ENCODE results near the gene LRRFIP1. TPM values are rescaled to one million over a fixed set of nuclear protein-coding genes. Genes with fewer than 3 reads are reported as not detected.

LRRFIP1 gene
- total RNA-seq, 2 donors from 2014 or later, result 66.1 to 73.1 TPM

- Histone ChIP-seq H3K27me3 (replicated peaks; ENCODE audit: insufficient read depth) (no peaks in the 10 kb centered on the region), H3K9me3 (no peaks in the 10 kb centered on the region), H3K36me3 (no peaks in the 10 kb centered on the region), H3K4me3 (no peak overlapping the region), H3K27ac (no peak overlapping the region), H3K4me1 (replicated peaks) (no peaks in the 10 kb centered on the region)
- 81% methylated on average over 8 of the region's 8 CpGs for WGBS
- intact Hi-C loops (cut with DNase I), result no loop called here
- TF ChIP-seq POLR2A (IDR thresholded peaks at IDR 0.05) (no peak), POLR2AphosphoS5 (IDR thresholded peaks at IDR 0.05) (no peak)
- TF ChIP-seq, protein P1, sequence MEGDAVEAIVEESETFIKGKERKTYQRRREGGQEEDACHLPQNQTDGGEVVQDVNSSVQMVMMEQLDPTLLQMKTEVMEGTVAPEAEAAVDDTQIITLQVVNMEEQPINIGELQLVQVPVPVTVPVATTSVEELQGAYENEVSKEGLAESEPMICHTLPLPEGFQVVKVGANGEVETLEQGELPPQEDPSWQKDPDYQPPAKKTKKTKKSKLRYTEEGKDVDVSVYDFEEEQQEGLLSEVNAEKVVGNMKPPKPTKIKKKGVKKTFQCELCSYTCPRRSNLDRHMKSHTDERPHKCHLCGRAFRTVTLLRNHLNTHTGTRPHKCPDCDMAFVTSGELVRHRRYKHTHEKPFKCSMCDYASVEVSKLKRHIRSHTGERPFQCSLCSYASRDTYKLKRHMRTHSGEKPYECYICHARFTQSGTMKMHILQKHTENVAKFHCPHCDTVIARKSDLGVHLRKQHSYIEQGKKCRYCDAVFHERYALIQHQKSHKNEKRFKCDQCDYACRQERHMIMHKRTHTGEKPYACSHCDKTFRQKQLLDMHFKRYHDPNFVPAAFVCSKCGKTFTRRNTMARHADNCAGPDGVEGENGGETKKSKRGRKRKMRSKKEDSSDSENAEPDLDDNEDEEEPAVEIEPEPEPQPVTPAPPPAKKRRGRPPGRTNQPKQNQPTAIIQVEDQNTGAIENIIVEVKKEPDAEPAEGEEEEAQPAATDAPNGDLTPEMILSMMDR (IDR thresholded peaks at IDR 0.05), result no peak
- DNase-seq (ENCODE audit: low spot score), result no peak
Measured at GRCh38 chr2:237765875-237766274, 138.5 kb downstream of the LRRFIP1 start.

- DNase-seq (ENCODE audit: low spot score), result no peak
- WGBS, result 42% methylated on average over 2 of the region's 2 CpGs
- no peaks in the 10 kb centered on the region for H3K9me3 ChIP-seq
- H3K4me3 ChIP-seq, result no peak overlapping the region
- H3K27me3 ChIP-seq (replicated peaks; ENCODE audit: insufficient read depth), result no peaks in the 10 kb centered on the region
- intact Hi-C loops (cut with DNase I), result no loop called here
- no peaks in the 10 kb centered on the region for H3K4me1 ChIP-seq (replicated peaks)
- H3K27ac ChIP-seq, result no peak overlapping the region
- TF ChIP-seq POLR2A (IDR thresholded peaks at IDR 0.05) (no peak), POLR2AphosphoS5 (IDR thresholded peaks at IDR 0.05) (no peak)
- TF ChIP-seq, protein P1 (IDR thresholded peaks at IDR 0.05), result no peak
- H3K36me3 ChIP-seq, result no peaks in the 10 kb centered on the region
Measured at GRCh38 chr2:237766340-237766739, 139.0 kb downstream of the LRRFIP1 start.

- TF ChIP-seq, protein P1 (IDR thresholded peaks at IDR 0.05), result no peak
- TF ChIP-seq POLR2A (IDR thresholded peaks at IDR 0.05), result no peak
- TF ChIP-seq POLR2AphosphoS5 (IDR thresholded peaks at IDR 0.05), result no peak
- intact Hi-C loops (cut with DNase I), result no loop called here
- Histone ChIP-seq H3K9me3 (no peaks in the 10 kb centered on the region), H3K4me1 (replicated peaks) (peaks cover 3% of the 10 kb centered on the region), H3K36me3 (no peaks in the 10 kb centered on the region), H3K4me3 (no peak overlapping the region), H3K27ac (peak overlapping the region in 1 of 2 donors; percentile 4), H3K27me3 (replicated peaks; ENCODE audit: insufficient read depth) (no peaks in the 10 kb centered on the region)
- 46% methylated on average over 3 of the region's 3 CpGs for WGBS
- no peak for DNase-seq (ENCODE audit: low spot score)
Measured at GRCh38 chr2:237772513-237772912, 145.1 kb downstream of the LRRFIP1 start.

DNA sequence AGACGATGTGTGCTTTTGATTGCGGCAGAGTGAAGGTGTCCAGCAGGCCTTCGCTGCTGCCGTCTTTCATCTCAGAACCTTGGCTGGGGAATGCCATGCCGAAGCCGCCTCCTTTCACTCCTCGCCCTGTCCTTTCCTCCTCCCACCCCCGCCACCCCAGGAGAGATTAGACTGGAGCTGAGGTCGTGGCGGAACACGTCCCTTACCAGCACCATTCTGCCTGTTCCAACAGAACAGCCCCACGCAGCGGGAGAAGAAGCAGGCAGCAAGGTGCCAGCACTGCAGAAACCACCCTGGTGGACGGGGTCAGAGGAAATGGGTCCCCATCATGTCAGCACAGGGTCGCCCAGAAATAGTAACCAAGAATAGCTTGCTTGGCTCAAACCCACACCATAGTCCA is 146.4 kb downstream of the LRRFIP1 start:
- intact Hi-C loops (cut with DNase I), result no loop called here
- H3K9me3 ChIP-seq, result no peaks in the 10 kb centered on the region
- no peaks in the 10 kb centered on the region for H3K36me3 ChIP-seq
- H3K27me3 ChIP-seq (replicated peaks; ENCODE audit: insufficient read depth), result no peaks in the 10 kb centered on the region
- H3K4me3 ChIP-seq, result no peak overlapping the region
- TF ChIP-seq, protein P1 (IDR thresholded peaks at IDR 0.05), result no peak
- no peak for TF ChIP-seq POLR2AphosphoS5 (IDR thresholded peaks at IDR 0.05)
- no peak for TF ChIP-seq POLR2A (IDR thresholded peaks at IDR 0.05)
- peaks cover 3% of the 10 kb centered on the region for H3K4me1 ChIP-seq (replicated peaks)
- no peak for DNase-seq (ENCODE audit: low spot score)
- 68% methylated on average over 15 of the region's 15 CpGs for WGBS
- peak overlapping the region; percentile 20 to 37 for H3K27ac ChIP-seq

GRCh38 chr2:237774811-237775553 is 147.6 kb downstream of the LRRFIP1 start:
- TF ChIP-seq POLR2AphosphoS5 (IDR thresholded peaks at IDR 0.05) (peak; percentile 45), POLR2A (IDR thresholded peaks at IDR 0.05) (no peak)
- TF ChIP-seq, protein P1 (IDR thresholded peaks at IDR 0.05), result peak in 3 of 4 experiments; percentile 56 to 63 (median 63)
- Histone ChIP-seq H3K4me1 (replicated peaks) (peaks cover 3% of the 10 kb centered on the region), H3K27me3 (replicated peaks; ENCODE audit: insufficient read depth) (no peaks in the 10 kb centered on the region), H3K4me3 (no peak overlapping the region), H3K27ac (no peak overlapping the region), H3K9me3 (no peaks in the 10 kb centered on the region), H3K36me3 (no peaks in the 10 kb centered on the region)
- 69% methylated on average over 13 of the region's 13 CpGs for WGBS
- peak; percentile 51 for DNase-seq (ENCODE audit: low spot score)
- intact Hi-C loops (cut with DNase I), result no loop called here

Data from prostate gland (tissue), 2 donors.